Stomach (tissue), 9 donors: ENCODE results near the gene SHQ1. TPM values are rescaled to one million over a fixed set of nuclear protein-coding genes. Genes with fewer than 3 reads are reported as not detected.

Experiments
- DNase-seq, 2 donors: peaks; one replicate each; pipeline versions ENCODE4 v3.0.0 to v3.0.0-alpha.2; 2013 to 2019
- H3K27ac ChIP-seq, 5 donors: fragments of 200-600 bp in 4 of 5; sonication (generic) in 4 of 5; one replicate each; pipeline ENCODE4 v1.5.1; 2013 to 2019; ENCODE audit warnings: mild to moderate bottlenecking in 1 of 5, moderate library complexity in 1 of 5
- H3K27me3 ChIP-seq, 3 donors: fragments of 200-600 bp; sonication (generic); one replicate each; pipeline ENCODE4 v1.5.1; 2017 to 2019; ENCODE audit warnings: mixed run types in 1 of 3
- H3K36me3 ChIP-seq, 4 donors: fragments of 200-600 bp; sonication (generic); 1 replicate in 3 of 4; 2 replicates in 1 of 4; pipeline ENCODE4 v1.5.1; 2016 to 2019
- H3K4me1 ChIP-seq, 4 donors: fragments of 200-600 bp; sonication (generic); one replicate each; pipeline ENCODE4 v1.5.1; 2016 to 2019
- H3K4me3 ChIP-seq, 4 donors: fragments of 200-600 bp; sonication (generic) in 3 of 4; one replicate each; pipeline ENCODE4 v1.5.1; 2016 to 2019; ENCODE audit warnings: mild to moderate bottlenecking in 1 of 4
- H3K9me3 ChIP-seq, 4 donors: fragments of 200-600 bp; sonication (generic); one replicate each; pipeline ENCODE4 v1.5.1; 2016 to 2019
- EP300 ChIP-seq: sonication (generic); formaldehyde crosslinking; IDR thresholded peaks from one replicate; pipeline ENCODE4 v1.6.1; 2017; ENCODE audit warnings: antibody characterized with exemption
- POLR2A ChIP-seq, 4 donors: fragments of 450-650 bp; IDR thresholded peaks; one replicate each; pipeline ENCODE4 v1.6.1; 2016; ENCODE audit warnings: antibody characterized with exemption in 4 of 4, control low read depth in 2 of 4, mild to moderate bottlenecking in 1 of 4, moderate library complexity in 1 of 4
- POLR2AphosphoS5 ChIP-seq, 3 donors: sonication (generic); formaldehyde crosslinking; IDR thresholded peaks; one replicate each; pipeline ENCODE4 v1.6.1; 2016; ENCODE audit warnings: antibody characterized with exemption in 3 of 3
- WGBS, 5 donors: extraction: QIAGEN DNeasy Blood & Tissue Kit in 3 of 5; methylation state at CpG; one replicate each; pipeline versions ENCODE4 v1.1.5 to v1.1.7; 2013 to 2018; 5-methylcytosine and 5-hydroxymethylcytosine counted together
- intact Hi-C: fragments of 100-400 bp; cut with DNase I; formaldehyde crosslinking; loops from one replicate; pipeline ENCODE4 v1.15.1; 2023; ENCODE audit warnings: low total_unique reads
- polyA plus RNA-seq, 3 donors: library from polyadenylated mRNA; stranded (reverse); fragments of 200-250 nt; gene quantifications; one replicate each; pipeline ENCODE4 v1.2.3, GENCODE V29; 2013
- total RNA-seq, 5 donors: library from RNA; depleted of rRNA; stranded (reverse); fragments of >200 nt; gene quantifications; one replicate each; pipeline versions ENCODE4 v1.1.0 to v1.2.3, GENCODE V29; 2014 to 2016
- TF ChIP-seq, protein P1 (sequence below), 7 experiments: fragments of 450-650 bp in 4 of 7; fragments of 200-600 bp in 3 of 7; sonication (generic) in 3 of 7; IDR thresholded peaks; one replicate each; pipeline ENCODE4 v1.5.1; 2016 to 2019; ENCODE audit warnings: antibody characterized with exemption in 7 of 7, control low read depth in 2 of 7, mild to moderate bottlenecking in 1 of 7
- donor health status: healthy with polysubstance abuse.
- donor health status: Bipolar disorder and iron deficiency.
- donor health status: healthy.

The SHQ1 gene
- total and polyA plus RNA-seq, 8 donors, result 7.5 to 77.9 (median 12.0) TPM

DNA sequence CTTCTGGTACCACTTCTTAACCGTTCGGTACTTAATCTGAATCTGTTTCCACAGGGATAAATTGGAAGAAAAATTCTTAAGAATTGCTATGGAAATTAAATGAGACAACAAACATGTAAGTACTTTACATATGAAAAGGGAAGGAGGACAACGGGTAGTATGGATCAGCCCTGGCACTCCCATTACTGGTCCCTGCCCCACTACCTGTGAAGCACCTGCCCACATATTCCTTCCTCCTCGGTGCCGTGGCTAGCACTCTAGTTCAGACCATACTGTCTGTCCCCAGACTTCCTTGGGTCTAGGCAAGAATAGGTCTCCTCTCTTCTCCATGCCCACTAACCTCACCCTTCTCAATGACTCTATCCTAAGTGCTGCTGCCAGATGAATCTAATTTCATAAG lies 46.2 kb downstream of the SHQ1 start:
- intact Hi-C loops, result no loop called here
- no peaks in the 10 kb centered on the region for H3K9me3 ChIP-seq
- DNase-seq, result no peak
- no peaks in the 10 kb centered on the region for H3K27me3 ChIP-seq
- H3K36me3 ChIP-seq, result no peaks in the 10 kb centered on the region
- H3K4me3 ChIP-seq, result no peak overlapping the region
- peaks cover 0 to 5% (median 3%) of the 10 kb centered on the region in 4 donors for H3K4me1 ChIP-seq
- 90 to 95% (median 92%) methylated on average over 5 of the region's 5 CpGs for WGBS, 5 donors
- H3K27ac ChIP-seq, result no peak overlapping the region
- no peak for TF ChIP-seq POLR2AphosphoS5 (IDR thresholded peaks at IDR 0.05)
- no peak for TF ChIP-seq EP300
- TF ChIP-seq POLR2A (IDR thresholded peaks at IDR 0.05), result no peak
- TF ChIP-seq, protein P1, sequence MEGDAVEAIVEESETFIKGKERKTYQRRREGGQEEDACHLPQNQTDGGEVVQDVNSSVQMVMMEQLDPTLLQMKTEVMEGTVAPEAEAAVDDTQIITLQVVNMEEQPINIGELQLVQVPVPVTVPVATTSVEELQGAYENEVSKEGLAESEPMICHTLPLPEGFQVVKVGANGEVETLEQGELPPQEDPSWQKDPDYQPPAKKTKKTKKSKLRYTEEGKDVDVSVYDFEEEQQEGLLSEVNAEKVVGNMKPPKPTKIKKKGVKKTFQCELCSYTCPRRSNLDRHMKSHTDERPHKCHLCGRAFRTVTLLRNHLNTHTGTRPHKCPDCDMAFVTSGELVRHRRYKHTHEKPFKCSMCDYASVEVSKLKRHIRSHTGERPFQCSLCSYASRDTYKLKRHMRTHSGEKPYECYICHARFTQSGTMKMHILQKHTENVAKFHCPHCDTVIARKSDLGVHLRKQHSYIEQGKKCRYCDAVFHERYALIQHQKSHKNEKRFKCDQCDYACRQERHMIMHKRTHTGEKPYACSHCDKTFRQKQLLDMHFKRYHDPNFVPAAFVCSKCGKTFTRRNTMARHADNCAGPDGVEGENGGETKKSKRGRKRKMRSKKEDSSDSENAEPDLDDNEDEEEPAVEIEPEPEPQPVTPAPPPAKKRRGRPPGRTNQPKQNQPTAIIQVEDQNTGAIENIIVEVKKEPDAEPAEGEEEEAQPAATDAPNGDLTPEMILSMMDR (IDR thresholded peaks at IDR 0.05), result no peak

DNA sequence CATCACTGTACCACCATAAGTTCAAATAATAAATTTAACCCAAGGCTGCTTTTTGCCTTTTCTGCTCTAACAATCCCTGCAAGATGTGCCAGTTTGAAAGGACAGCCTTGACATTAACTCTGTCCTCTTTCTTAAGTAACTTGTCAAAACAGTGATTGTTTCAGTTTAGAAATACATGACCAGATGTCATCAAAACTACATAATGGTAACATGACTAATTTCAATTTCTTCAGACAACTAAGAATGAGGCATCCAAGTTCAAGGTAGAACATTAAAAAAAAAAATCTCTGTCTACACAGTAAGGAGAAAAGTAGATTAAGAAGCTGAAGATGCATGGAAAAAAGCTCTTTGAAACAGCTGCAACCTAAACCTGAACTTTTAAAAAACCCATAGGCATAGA lies 47.4 kb downstream of the SHQ1 start:
- no peaks in the 10 kb centered on the region for H3K27me3 ChIP-seq
- no peak overlapping the region for H3K27ac ChIP-seq
- H3K36me3 ChIP-seq, result no peaks in the 10 kb centered on the region
- no peak for TF ChIP-seq EP300
- TF ChIP-seq, protein P1 (IDR thresholded peaks at IDR 0.05), result no peak
- TF ChIP-seq POLR2AphosphoS5 (IDR thresholded peaks at IDR 0.05), result no peak
- intact Hi-C loops, result no loop called here
- no peak overlapping the region for H3K4me3 ChIP-seq
- no peaks in the 10 kb centered on the region for H3K9me3 ChIP-seq
- H3K4me1 ChIP-seq, result peaks cover 0 to 5% (median 3%) of the 10 kb centered on the region in 4 donors
- DNase-seq, result no peak

DNA sequence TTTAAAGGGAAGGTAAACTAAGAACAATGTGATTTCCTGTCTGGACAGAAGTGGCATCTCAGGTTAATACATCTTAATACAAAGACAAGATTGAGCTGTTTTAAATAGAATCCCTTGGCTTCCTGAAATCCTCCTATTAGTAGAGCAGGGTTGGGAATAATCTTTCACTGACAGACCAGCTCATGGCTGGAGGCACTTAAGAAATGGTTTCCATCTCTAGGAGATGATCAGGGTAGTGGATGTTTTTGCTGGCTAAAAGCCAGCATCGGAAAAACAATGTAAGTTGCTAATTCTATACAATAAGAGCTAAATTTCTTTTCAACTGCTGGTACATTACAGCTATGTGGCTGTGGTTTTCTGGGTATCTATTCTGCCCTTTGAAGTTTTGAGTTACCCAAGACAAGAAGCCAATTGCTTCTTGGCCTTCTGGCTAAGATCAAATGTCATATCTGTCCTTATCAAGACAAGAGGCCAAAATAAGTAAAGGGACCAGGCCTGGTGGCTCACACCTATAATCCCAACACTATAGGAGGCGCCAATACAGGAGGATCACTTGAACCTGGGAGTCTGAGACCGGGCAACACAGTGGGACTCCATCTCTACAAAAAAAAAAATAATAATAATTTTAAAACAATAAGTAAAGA lies 49.6 kb downstream of the SHQ1 start:
- intact Hi-C loops, result no loop called here
- WGBS, 5 donors, result 80 to 94% (median 89%) methylated on average over 3 of the region's 3 CpGs
- H3K27ac ChIP-seq, result no peak overlapping the region
- no peak overlapping the region for H3K4me3 ChIP-seq
- TF ChIP-seq EP300 (no peak), POLR2AphosphoS5 (IDR thresholded peaks at IDR 0.05) (no peak), POLR2A (IDR thresholded peaks at IDR 0.05) (no peak)
- TF ChIP-seq, protein P1 (IDR thresholded peaks at IDR 0.05), result no peak
- DNase-seq, result peak in 1 of 2 donors; percentile 20
- H3K4me1 ChIP-seq, result peaks cover 0 to 5% (median 3%) of the 10 kb centered on the region in 4 donors
- no peaks in the 10 kb centered on the region for H3K27me3 ChIP-seq
- no peaks in the 10 kb centered on the region for H3K9me3 ChIP-seq
- H3K36me3 ChIP-seq, result no peaks in the 10 kb centered on the region

DNA sequence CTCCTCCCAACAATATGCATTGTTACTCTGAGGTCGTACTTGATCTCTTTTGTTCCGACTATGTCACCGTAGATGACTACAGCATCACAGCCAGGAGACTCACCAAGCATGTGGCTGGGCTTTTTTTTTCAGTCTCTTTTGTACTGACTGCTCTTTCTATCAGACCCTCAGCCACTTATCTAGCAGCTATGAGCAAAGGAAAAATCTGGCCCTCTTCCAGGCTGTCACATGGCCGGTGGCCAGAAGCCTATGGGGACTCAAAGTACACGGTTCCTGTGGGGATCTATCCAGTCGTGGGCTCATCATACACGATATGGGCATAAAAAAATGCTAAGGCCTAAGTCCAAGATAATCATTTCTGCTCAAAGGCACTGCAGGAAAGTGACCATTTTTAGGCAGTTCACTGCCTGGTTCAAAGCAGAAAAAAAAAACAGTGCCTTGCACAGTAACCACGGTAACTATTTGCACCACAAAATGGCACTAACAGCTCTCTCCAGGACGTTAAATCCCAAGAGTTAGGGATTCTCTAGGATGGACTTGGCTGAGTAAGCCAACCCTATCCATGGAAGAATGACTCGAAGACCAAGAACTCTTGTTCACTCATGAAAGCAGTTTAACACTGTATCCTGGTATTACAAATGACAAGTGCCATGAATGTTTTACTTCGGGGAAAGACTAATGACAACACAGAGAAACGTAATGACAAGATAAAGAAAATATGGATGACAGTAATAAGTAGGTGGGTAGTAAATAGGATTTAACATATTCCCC lies 50.3 kb downstream of the SHQ1 start:
- 40 to 56% (median 46%) methylated on average over 12 of the region's 12 CpGs for WGBS, 5 donors

More for the DNA sequence above, 50.3 kb downstream of the SHQ1 start:
- TF ChIP-seq POLR2A (IDR thresholded peaks at IDR 0.05) (no peak), POLR2AphosphoS5 (IDR thresholded peaks at IDR 0.05) (no peak), EP300 (no peak)
- TF ChIP-seq, protein P1 (IDR thresholded peaks at IDR 0.05), result no peak
- Histone ChIP-seq H3K27me3 (no peaks in the 10 kb centered on the region), H3K27ac (no peak overlapping the region), H3K36me3 (no peaks in the 10 kb centered on the region), H3K4me3 (no peak overlapping the region), H3K4me1 (peaks cover 0 to 5% (median 3%) of the 10 kb centered on the region in 4 donors), H3K9me3 (no peaks in the 10 kb centered on the region)
- intact Hi-C loops, result no loop called here
- DNase-seq, result peak; percentile 45 to 71
